NCI-H2171 (cell line): ENCODE data around the gene INO80C.
"Not testable (repeated sequence)": the region's sequence is repeated elsewhere in the genome, so short reads cannot be mapped to it uniquely, and the experiment has no call there.

ENCODE experiments used
- DNase-seq: peaks from one replicate; lab custom pipeline; 2025; lab: John Stamatoyannopoulos, UW

INO80C gene

GRCh38 chr18:35489281-35489680 lies 8.5 kb downstream of the INO80C start:
- DNase-seq = not testable (repeated sequence)

GRCh38 chr18:35488396-35488795 lies 9.4 kb downstream of the INO80C start:
- not testable (repeated sequence) for DNase-seq

GRCh38 chr18:35487525-35487924 lies 10.2 kb downstream of the INO80C start:
- not testable (repeated sequence) for DNase-seq

GRCh38 chr18:35485852-35486251 lies 11.9 kb downstream of the INO80C start:
- no peak for DNase-seq

GRCh38 chr18:35484034-35484433 lies 13.7 kb downstream of the INO80C start:
- no peak for DNase-seq

GRCh38 chr18:35481960-35482366 lies 15.8 kb downstream of the INO80C start:
- DNase-seq = no peak

GRCh38 chr18:35479911-35480586 lies 17.7 kb downstream of the INO80C start:
- no peak for DNase-seq

GRCh38 chr18:35478520-35479435 lies 19.0 kb downstream of the INO80C start:
- no peak for DNase-seq

- DNase-seq = no peak
Observed at GRCh38 chr18:35477974-35478373, 19.8 kb downstream of the INO80C start.

- no peak for DNase-seq
Observed at GRCh38 chr18:35477497-35477896, 20.3 kb downstream of the INO80C start.

- DNase-seq = no peak
Observed at GRCh38 chr18:35474884-35475283, 22.9 kb downstream of the INO80C start.

GRCh38 chr18:35473562-35473961 lies 24.2 kb downstream of the INO80C start:
- DNase-seq = no peak

GRCh38 chr18:35470435-35470834 lies 27.3 kb downstream of the INO80C start:
- no peak for DNase-seq

- DNase-seq = no peak
Observed at GRCh38 chr18:35469725-35470124, 28.0 kb downstream of the INO80C start.

GRCh38 chr18:35468711-35469110 lies 29.0 kb downstream of the INO80C start:
- DNase-seq = no peak

GRCh38 chr18:35467624-35468016 lies 30.1 kb downstream of the INO80C start:
- peak; percentile 65 for DNase-seq

- DNase-seq = no peak
Observed at GRCh38 chr18:35466815-35467623, 30.7 kb downstream of the INO80C start.

- no peak for DNase-seq
Observed at GRCh38 chr18:35466334-35466733, 31.4 kb downstream of the INO80C start.

- DNase-seq = no peak
Observed at GRCh38 chr18:35465329-35465728, 32.4 kb downstream of the INO80C start.

GRCh38 chr18:35464831-35465279 lies 32.9 kb downstream of the INO80C start:
- no peak for DNase-seq

- no peak for DNase-seq
Observed at GRCh38 chr18:35463827-35464226, 33.9 kb downstream of the INO80C start.

- DNase-seq = no peak
Observed at GRCh38 chr18:35463050-35463449, 34.7 kb downstream of the INO80C start.
